SU-DHL-6 (cell line): ENCODE measurements around the gene PTPRG.

Experiments used
- EZH2phosphoT487 ChIP-seq: fragments of 200-600 bp; sonication (generic), shearing (Covaris generic); conservative IDR thresholded peaks from 2 replicates; pipeline ENCODE4 v1.6.1; 2018; ENCODE audit warnings: mild to moderate bottlenecking, antibody characterized with exemption, low read length, moderate library complexity, mixed read lengths
- TF ChIP-seq, protein P1 (sequence below): fragments of 200-600 bp; sonication (generic); IDR thresholded peaks from one replicate; pipeline ENCODE4 v1.5.1; 2017; ENCODE audit warnings: antibody characterized with exemption, mild to moderate bottlenecking, low read length, moderate library complexity; ENCODE audit not compliant: insufficient read depth, poor library complexity, severe bottlenecking

DNA sequence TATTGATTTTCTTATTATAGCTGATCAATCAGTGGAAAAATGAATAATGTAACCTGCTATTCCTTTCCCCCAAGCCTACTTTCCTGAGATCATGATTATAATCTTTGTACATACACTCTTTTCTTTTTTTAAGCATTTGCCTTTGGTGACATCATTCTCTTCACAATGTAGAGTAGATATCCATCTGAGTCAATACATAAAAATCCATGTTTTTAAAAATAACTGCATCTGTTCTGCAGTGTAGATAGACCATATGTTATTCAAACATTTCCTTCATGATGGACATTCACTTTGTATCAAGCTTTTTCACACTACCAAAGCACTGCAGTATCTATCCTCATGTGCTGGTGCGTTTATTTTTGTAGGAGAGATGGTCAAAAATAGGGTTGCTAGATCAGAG lies 211.1 kb downstream of the PTPRG start:
- TF ChIP-seq, protein P1, sequence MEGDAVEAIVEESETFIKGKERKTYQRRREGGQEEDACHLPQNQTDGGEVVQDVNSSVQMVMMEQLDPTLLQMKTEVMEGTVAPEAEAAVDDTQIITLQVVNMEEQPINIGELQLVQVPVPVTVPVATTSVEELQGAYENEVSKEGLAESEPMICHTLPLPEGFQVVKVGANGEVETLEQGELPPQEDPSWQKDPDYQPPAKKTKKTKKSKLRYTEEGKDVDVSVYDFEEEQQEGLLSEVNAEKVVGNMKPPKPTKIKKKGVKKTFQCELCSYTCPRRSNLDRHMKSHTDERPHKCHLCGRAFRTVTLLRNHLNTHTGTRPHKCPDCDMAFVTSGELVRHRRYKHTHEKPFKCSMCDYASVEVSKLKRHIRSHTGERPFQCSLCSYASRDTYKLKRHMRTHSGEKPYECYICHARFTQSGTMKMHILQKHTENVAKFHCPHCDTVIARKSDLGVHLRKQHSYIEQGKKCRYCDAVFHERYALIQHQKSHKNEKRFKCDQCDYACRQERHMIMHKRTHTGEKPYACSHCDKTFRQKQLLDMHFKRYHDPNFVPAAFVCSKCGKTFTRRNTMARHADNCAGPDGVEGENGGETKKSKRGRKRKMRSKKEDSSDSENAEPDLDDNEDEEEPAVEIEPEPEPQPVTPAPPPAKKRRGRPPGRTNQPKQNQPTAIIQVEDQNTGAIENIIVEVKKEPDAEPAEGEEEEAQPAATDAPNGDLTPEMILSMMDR, result no peak
- no peak for TF ChIP-seq EZH2phosphoT487
